ENCODE data around the gene MGAT4A. TPM values are rescaled to one million over a fixed set of nuclear protein-coding genes. Genes with fewer than 3 reads are reported as not detected.

Gene MGAT4A
- total RNA-seq, 3 donors from 2014 or later, result 73.8 to 158 (median 138) TPM

DNA sequence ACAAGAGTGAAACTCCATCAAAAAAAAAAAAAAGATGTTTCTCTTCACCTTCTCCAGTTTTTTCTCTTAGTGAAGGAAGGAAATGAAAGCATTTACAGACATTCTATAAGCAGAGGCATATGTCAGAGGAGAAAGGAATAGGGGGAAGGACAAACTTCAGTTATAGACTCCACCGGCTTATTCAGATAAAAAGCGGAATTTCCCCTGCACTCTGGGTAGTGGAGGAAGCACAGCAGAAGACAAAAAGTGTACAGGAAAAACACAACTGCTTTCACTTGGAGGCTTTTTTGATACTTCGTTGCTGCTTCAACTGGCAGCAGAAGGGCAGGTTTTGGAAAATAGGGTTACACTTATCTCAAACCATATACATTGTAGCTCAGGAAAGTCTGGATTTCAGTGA lies 3.2 kb upstream of the MGAT4A start:
- no peaks in the 10 kb centered on the region for H3K9me3 ChIP-seq
- DNase-seq, result no peak
- no peak overlapping the region for H3K4me3 ChIP-seq
- ATAC-seq, result no peak
- H3K4me1 ChIP-seq (ENCODE audit: low read depth), result peaks cover 17% of the 10 kb centered on the region
- no peaks in the 10 kb centered on the region for H3K36me3 ChIP-seq (ENCODE audit: low read depth)
- TF ChIP-seq, protein P1, sequence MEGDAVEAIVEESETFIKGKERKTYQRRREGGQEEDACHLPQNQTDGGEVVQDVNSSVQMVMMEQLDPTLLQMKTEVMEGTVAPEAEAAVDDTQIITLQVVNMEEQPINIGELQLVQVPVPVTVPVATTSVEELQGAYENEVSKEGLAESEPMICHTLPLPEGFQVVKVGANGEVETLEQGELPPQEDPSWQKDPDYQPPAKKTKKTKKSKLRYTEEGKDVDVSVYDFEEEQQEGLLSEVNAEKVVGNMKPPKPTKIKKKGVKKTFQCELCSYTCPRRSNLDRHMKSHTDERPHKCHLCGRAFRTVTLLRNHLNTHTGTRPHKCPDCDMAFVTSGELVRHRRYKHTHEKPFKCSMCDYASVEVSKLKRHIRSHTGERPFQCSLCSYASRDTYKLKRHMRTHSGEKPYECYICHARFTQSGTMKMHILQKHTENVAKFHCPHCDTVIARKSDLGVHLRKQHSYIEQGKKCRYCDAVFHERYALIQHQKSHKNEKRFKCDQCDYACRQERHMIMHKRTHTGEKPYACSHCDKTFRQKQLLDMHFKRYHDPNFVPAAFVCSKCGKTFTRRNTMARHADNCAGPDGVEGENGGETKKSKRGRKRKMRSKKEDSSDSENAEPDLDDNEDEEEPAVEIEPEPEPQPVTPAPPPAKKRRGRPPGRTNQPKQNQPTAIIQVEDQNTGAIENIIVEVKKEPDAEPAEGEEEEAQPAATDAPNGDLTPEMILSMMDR (IDR thresholded peaks at IDR 0.05), result no peak
- intact Hi-C loops (cut with DNase I, micrococcal nuclease), result no loop called here

DNA sequence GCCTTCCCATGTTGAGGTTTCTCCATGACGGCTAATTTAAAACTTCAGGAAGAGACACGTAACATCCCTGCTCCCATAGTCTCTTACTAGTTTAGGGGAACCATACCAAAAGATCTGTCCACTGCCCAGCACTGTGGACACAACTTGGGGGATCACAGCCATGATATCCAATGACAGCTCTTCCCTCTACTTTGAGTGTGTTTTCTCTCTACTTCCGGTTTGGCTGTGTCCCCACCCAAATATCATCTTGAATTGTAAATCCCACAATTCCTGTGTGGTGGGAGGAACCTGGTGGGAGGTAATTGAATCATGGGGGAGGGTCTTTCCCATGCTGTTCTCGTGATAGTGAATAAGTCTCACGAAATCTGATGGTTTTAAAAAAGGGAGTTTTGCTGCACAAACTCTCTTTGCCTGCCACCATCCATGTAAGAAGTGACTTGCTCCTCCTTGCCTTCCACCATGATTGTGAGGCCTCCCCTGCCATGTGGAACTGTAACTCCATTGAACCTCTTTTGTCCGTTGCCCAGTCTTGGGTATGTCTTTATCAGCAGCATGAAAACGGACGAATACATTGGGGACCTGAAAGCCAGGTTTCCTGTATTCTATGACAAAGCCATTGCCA lies 1.6 kb upstream of the MGAT4A start:
- Histone ChIP-seq H3K4me1 (ENCODE audit: low read depth) (peaks cover 32% of the 10 kb centered on the region), H3K4me3 (no peak overlapping the region), H3K9me3 (no peaks in the 10 kb centered on the region), H3K36me3 (ENCODE audit: low read depth) (no peaks in the 10 kb centered on the region)
- no peak for DNase-seq
- ATAC-seq, result no peak
- intact Hi-C loops (cut with DNase I, micrococcal nuclease), result no loop called here
- TF ChIP-seq, protein P1 (IDR thresholded peaks at IDR 0.05), result no peak

DNA sequence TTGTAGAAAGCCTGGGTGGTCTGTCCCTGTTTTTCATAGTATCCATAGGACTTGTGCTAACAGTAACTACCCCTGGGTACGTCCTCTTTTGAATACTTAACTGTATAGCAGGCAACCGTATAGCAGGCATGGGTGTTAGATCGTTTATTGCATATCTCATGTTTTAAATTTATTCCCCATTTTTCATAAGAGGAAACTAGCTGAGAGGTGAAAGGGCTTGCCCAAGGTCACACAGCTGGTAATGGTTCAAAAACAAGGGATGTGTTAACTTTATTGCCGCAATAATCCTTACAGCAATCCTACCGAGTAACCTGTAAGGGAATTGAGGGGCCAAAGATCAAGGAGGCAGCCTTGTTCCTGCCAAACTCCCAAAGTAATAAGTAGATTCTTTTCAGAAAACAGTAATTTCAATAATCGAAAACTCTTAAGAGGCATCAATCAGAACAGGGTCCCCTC lies 990 bp upstream of the MGAT4A start:
- ATAC-seq (peak; percentile 68), DNase-seq (peak in 1 of 3 donors; percentile 74)
- H3K4me1 ChIP-seq (ENCODE audit: low read depth), result peaks cover 38% of the 10 kb centered on the region
- no peaks in the 10 kb centered on the region for H3K9me3 ChIP-seq
- H3K4me3 ChIP-seq, result peak overlapping the region; percentile 79
- no peaks in the 10 kb centered on the region for H3K36me3 ChIP-seq (ENCODE audit: low read depth)
- TF ChIP-seq, protein P1 (IDR thresholded peaks at IDR 0.05), result no peak
- intact Hi-C loops (cut with DNase I, micrococcal nuclease), result no loop called here

DNA sequence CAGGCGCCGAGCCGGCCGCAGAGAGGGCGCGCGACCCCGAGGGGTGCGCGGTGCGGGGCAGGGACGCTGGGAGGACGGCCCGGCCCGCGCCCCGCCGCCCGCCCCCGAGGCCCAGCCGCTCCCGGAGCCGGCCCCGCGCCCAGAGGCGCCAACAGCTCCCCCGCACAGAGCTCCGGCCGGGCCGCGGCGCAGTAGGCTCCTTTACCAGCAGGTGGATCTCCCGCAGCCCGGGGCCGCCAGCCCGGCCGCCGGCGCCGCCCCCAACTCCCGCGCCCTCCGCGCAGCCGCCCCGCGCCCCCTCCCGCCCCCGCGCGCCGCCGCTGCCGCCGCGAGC lies 258 bp downstream of the MGAT4A start:
- DNase-seq (peak; percentile 58 to 79 (median 72)), ATAC-seq (peak; percentile 15)
- Histone ChIP-seq H3K9me3 (no peaks in the 10 kb centered on the region), H3K4me3 (peak overlapping the region; percentile 68), H3K36me3 (ENCODE audit: low read depth) (no peaks in the 10 kb centered on the region), H3K4me1 (ENCODE audit: low read depth) (peaks cover 39% of the 10 kb centered on the region)
- intact Hi-C loops (cut with DNase I, micrococcal nuclease), result no loop called here
- TF ChIP-seq, protein P1 (IDR thresholded peaks at IDR 0.05), result no peak

DNA sequence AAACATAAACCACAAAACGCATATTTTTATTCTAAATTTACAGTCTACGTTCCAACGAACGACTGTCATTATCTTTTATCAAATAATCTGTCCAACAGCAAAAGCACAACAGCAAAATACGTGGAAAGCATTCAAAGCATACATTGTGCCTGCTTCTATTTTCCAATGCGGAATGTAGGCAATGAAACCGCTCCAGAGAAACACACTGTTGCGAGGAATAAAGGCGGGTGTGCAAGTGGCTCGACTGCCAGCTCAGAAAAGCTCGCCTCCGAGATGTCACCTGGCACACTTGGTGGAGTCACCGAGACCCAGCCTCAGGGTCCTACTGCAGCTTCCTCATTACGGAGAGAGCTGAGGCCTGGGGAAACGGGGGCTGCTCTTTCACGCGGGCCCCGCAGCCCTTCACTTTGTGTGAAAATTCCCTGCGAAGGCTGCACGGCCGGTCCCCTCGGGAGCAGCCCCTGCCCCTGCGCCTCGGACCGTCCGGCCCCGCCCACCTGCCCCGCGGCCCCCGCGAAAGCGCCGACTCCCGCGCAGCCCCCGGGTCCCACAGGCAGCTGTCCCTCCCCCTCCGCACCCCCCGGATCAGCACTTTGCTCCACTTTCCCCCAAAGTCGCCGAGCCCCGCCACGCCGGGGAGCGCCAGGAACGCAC lies 752 bp downstream of the MGAT4A start:
- Histone ChIP-seq H3K4me1 (ENCODE audit: low read depth) (peaks cover 36% of the 10 kb centered on the region), H3K4me3 (peak overlapping the region; percentile 68), H3K9me3 (no peaks in the 10 kb centered on the region), H3K36me3 (ENCODE audit: low read depth) (no peaks in the 10 kb centered on the region)
- intact Hi-C loops (cut with DNase I, micrococcal nuclease), result no loop called here
- TF ChIP-seq, protein P1 (IDR thresholded peaks at IDR 0.05), result no peak
- peak; percentile 55 for ATAC-seq
- DNase-seq, result peak; percentile 74 to 83 (median 77)
